Thyroid gland (tissue), 4 donors: ENCODE measurements around the gene SUN1. TPM values are rescaled to one million over a fixed set of nuclear protein-coding genes. Genes with fewer than 3 reads are reported as not detected.

Experiments
- DNase-seq, 2 donors: peaks; one replicate each; pipeline ENCODE4 v3.0.0-alpha.2; 2019
- H3K27ac ChIP-seq, 3 donors: fragments of 200-600 bp; sonication (generic); 1 replicate in 2 of 3; 2 replicates in 1 of 3; pipeline ENCODE4 v1.5.1; 2016 to 2019; ENCODE audit warnings: mild to moderate bottlenecking in 1 of 3, moderate library complexity in 1 of 3
- H3K27me3 ChIP-seq: fragments of 200-600 bp; sonication (generic); one replicate; pipeline ENCODE4 v1.5.1; 2019
- H3K36me3 ChIP-seq, 2 donors: fragments of 200-600 bp; sonication (generic); one replicate each; pipeline ENCODE4 v1.5.1; 2016 to 2019
- H3K4me1 ChIP-seq, 2 donors: fragments of 200-600 bp; sonication (generic); one replicate each; pipeline ENCODE4 v1.5.1; 2017 to 2019
- H3K4me3 ChIP-seq, 3 donors: fragments of 200-600 bp; sonication (generic); replicated peaks in 1 of 3; 1 replicate in 2 of 3; 2 replicates in 1 of 3; pipeline ENCODE4 v1.5.1; 2016; ENCODE audit warnings: mild to moderate bottlenecking in 1 of 3
- H3K9me3 ChIP-seq: fragments of 200-600 bp; sonication (generic); one replicate; pipeline ENCODE4 v1.5.1; 2017
- CTCF ChIP-seq, 6 experiments: fragments of 200-600 bp in 3 of 6; fragments of 450-650 bp in 3 of 6; sonication (generic) in 3 of 6; IDR thresholded peaks; one replicate each; pipeline ENCODE4 v1.5.1; 2016 to 2019; ENCODE audit warnings: antibody characterized with exemption in 6 of 6, mild to moderate bottlenecking in 2 of 6, inconsistent platforms in 1 of 6, moderate library complexity in 1 of 6
- POLR2A ChIP-seq, 2 donors: fragments of 450-650 bp; IDR thresholded peaks; one replicate each; pipeline ENCODE4 v1.6.1; 2017; ENCODE audit warnings: antibody characterized with exemption in 2 of 2, mild to moderate bottlenecking in 2 of 2, moderate library complexity in 1 of 2
- WGBS, 2 donors: methylation state at CpG; one replicate each; pipeline ENCODE4 v1.1.5; 2017; 5-methylcytosine and 5-hydroxymethylcytosine counted together
- intact Hi-C: fragments of 100-400 bp; cut with DNase I; formaldehyde crosslinking; loops from one replicate; pipeline ENCODE4 v1.15.1; 2023
- total RNA-seq, 4 donors: library from RNA; depleted of rRNA; stranded (reverse); fragments of >200 nt; gene quantifications; one replicate each; pipeline ENCODE4 v1.2.3, GENCODE V29; 2016

Gene SUN1
- total RNA-seq, 4 donors from 2014 or later = 146 to 260 (median 186) TPM

GRCh38 chr7:883055-884021 lies 51.1 kb downstream of the SUN1 start:
- no peak overlapping the region for H3K4me3 ChIP-seq
- no peak overlapping the region for H3K27ac ChIP-seq
- 58 to 60% methylated on average over 37 to 48 of the region's 50 CpGs for WGBS, 2 donors
- intact Hi-C loops = no loop called here
- no peaks in the 10 kb centered on the region for H3K27me3 ChIP-seq
- peak; percentile 43 to 65 for DNase-seq
- H3K36me3 ChIP-seq = peaks cover 16 to 19% of the 10 kb centered on the region in 2 donors
- TF ChIP-seq POLR2A (IDR thresholded peaks at IDR 0.05) (no peak), CTCF (IDR thresholded peaks at IDR 0.05) (no peak)
- no peaks in the 10 kb centered on the region for H3K9me3 ChIP-seq
- H3K4me1 ChIP-seq = peaks cover 10 to 27% of the 10 kb centered on the region in 2 donors

DNA sequence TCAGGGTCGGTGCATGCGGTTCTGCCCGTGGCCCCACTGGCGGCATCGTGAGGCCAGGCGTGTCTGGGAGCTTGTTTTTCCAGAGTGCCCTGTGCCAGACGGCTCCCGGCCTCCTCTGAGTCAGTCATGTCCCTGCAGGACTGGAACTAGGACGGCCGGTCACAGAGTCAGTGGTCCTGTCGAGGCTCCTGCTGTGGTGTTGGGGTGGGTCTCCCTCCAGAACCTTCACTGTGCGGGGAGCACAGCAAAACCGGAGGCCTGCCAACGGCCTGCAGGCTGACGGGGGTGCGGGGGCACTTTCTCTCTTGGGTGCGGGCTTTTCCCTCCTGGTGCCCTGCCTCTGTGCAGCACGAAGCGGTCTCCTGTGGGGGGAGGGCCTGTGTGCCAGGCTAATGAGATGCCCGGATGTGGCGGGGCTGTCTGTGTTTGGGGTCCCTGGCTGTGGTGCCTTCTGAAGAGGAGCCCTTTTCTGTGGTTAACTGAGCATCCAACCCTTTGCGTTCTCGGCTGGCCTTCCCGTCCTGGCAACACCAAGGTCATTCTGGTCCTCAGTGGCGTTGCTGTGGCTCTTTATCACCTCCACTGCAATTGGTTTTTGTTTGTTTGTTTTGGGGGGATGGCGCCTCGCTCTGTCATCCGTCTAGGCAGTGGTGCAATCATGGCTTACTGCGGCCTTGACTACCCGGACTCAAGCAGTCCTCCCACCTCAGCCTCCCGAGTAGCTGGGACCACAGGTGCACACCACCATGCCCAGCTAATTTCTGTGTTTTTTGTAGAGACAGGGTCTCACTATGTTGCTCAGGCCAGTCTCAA lies 52.1 kb downstream of the SUN1 start:
- no peak overlapping the region for H3K27ac ChIP-seq

DNA sequence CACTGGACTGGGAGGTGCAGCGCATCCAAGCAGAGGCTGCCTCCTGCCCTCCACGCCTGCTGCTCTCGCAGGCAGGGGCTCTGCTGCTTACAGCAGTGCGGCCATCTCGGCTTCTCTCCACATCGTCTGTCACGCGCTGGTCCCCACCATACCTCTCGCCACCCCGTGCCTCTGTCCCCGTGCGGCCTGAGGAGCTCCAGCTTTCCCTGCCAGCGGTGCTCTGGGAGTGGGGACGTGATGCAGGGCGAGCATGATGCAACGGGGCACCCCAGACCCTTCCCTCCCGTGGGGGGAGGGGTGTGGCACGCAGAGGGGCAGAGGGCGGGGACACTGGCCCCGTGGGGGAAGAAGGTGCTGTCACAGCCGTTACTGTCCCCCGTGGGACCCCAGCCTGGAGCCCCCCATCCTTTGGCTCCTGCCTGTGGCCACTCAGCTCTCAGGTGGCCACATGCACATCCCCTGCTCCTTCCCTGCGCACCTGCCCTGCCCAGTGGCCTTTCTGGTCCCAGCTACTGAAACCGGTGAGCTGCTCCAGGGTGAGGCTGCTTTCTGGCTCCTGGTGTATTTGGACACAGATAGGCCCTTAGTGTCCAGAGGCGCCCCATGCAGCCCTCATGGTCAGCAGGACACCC lies 53.1 kb downstream of the SUN1 start:
- Histone ChIP-seq H3K36me3 (peaks cover 22 to 26% of the 10 kb centered on the region in 2 donors), H3K27ac (no peak overlapping the region), H3K27me3 (no peaks in the 10 kb centered on the region), H3K4me1 (peaks cover 10 to 17% of the 10 kb centered on the region in 2 donors), H3K9me3 (no peaks in the 10 kb centered on the region), H3K4me3 (no peak overlapping the region)
- DNase-seq = no peak
- 87% methylated on average over 23 to 24 of the region's 25 CpGs for WGBS, 2 donors
- TF ChIP-seq POLR2A (IDR thresholded peaks at IDR 0.05) (no peak), CTCF (IDR thresholded peaks at IDR 0.05) (no peak)
- intact Hi-C loops = no loop called here

More for the DNA sequence above, 52.1 kb downstream of the SUN1 start:
- WGBS, 2 donors = 94 to 96% methylated on average over 17 to 29 of the region's 31 CpGs
- TF ChIP-seq CTCF (IDR thresholded peaks at IDR 0.05) (no peak), POLR2A (IDR thresholded peaks at IDR 0.05) (no peak)
- H3K36me3 ChIP-seq = peaks cover 22 to 26% of the 10 kb centered on the region in 2 donors
- H3K27me3 ChIP-seq = no peaks in the 10 kb centered on the region
- H3K9me3 ChIP-seq = no peaks in the 10 kb centered on the region
- H3K4me3 ChIP-seq = no peak overlapping the region
- peaks cover 10 to 17% of the 10 kb centered on the region in 2 donors for H3K4me1 ChIP-seq
- no peak for DNase-seq
- intact Hi-C loops = no loop called here

GRCh38 chr7:885893-886625 lies 53.8 kb downstream of the SUN1 start:
- H3K4me3 ChIP-seq = no peak overlapping the region
- H3K4me1 ChIP-seq = peaks cover 10 to 17% of the 10 kb centered on the region in 2 donors
- H3K36me3 ChIP-seq = peaks cover 26 to 31% of the 10 kb centered on the region in 2 donors
- DNase-seq = no peak
- no peaks in the 10 kb centered on the region for H3K9me3 ChIP-seq
- TF ChIP-seq CTCF (IDR thresholded peaks at IDR 0.05) (no peak), POLR2A (IDR thresholded peaks at IDR 0.05) (no peak)
- no peaks in the 10 kb centered on the region for H3K27me3 ChIP-seq
- intact Hi-C loops = no loop called here
- 80 to 91% methylated on average over 18 to 26 of the region's 30 CpGs for WGBS, 2 donors
- no peak overlapping the region for H3K27ac ChIP-seq
